Measurements from ENCODE around the gene FTH1. TPM values are rescaled to one million over a fixed set of nuclear protein-coding genes. Genes with fewer than 3 reads are reported as not detected.

The FTH1 gene
- total and polyA plus RNA-seq, 4 donors = 592 to 4,630 (median 2,175) TPM

- H3K27ac ChIP-seq (ENCODE audit: low read depth in 1 of 2, low read length in 2 of 2) = no peak overlapping the region
- H3K36me3 ChIP-seq (ENCODE audit: control insufficient read depth in 4 of 4, insufficient read depth in 3 of 4, low read depth in 1 of 4, low read length in 3 of 4) = no peaks in the 10 kb centered on the region
- WGBS = 86% methylated on average over 3 of the region's 3 CpGs
- H3K4me3 ChIP-seq (ENCODE audit: low read depth in 1 of 3, low read length in 3 of 3) = no peak overlapping the region
- H3K9ac ChIP-seq (ENCODE audit: low read depth in 1 of 2, low read length in 2 of 2) = no peak overlapping the region
- peaks cover 0 to 13% (median 8%) of the 10 kb centered on the region in 4 donors for H3K4me1 ChIP-seq (ENCODE audit: control insufficient read depth in 4 of 4, insufficient read depth in 4 of 4, low read length in 3 of 4)
- H3K9me3 ChIP-seq (ENCODE audit: control insufficient read depth in 4 of 4, low read length in 3 of 4) = no peaks in the 10 kb centered on the region
- TF ChIP-seq SP1 (IDR thresholded peaks at IDR 0.05) = no peak
- no peak for TF ChIP-seq JUND (IDR thresholded peaks at IDR 0.05)
- TF ChIP-seq ZBTB33 (IDR thresholded peaks at IDR 0.05) = no peak
- TF ChIP-seq CTCF (IDR thresholded peaks at IDR 0.05; ENCODE audit: low read depth, low read length, missing input control) = no peak
- no peak for TF ChIP-seq YY1 (IDR thresholded peaks at IDR 0.05)
- TF ChIP-seq REST (IDR thresholded peaks at IDR 0.05) = no peak
- peak; percentile 35 for DNase-seq (ENCODE audit: low spot score)
- H3K27me3 ChIP-seq (ENCODE audit: control insufficient read depth in 4 of 4, insufficient read depth in 4 of 4, low read length in 3 of 4) = no peaks in the 10 kb centered on the region
Observed at GRCh38 chr11:61921446-61921845, 46.0 kb downstream of the FTH1 start.

- peaks cover 0 to 13% (median 8%) of the 10 kb centered on the region in 4 donors for H3K4me1 ChIP-seq (ENCODE audit: control insufficient read depth in 4 of 4, insufficient read depth in 4 of 4, low read length in 3 of 4)
- no peak overlapping the region for H3K27ac ChIP-seq (ENCODE audit: low read depth in 1 of 2, low read length in 2 of 2)
- peak; percentile 86 for DNase-seq (ENCODE audit: low spot score)
- H3K27me3 ChIP-seq (ENCODE audit: control insufficient read depth in 4 of 4, insufficient read depth in 4 of 4, low read length in 3 of 4) = no peaks in the 10 kb centered on the region
- no peaks in the 10 kb centered on the region for H3K9me3 ChIP-seq (ENCODE audit: control insufficient read depth in 4 of 4, low read length in 3 of 4)
- no peak overlapping the region for H3K9ac ChIP-seq (ENCODE audit: low read depth in 1 of 2, low read length in 2 of 2)
- TF ChIP-seq FOXA2 (IDR thresholded peaks at IDR 0.05) (no peak), REST (IDR thresholded peaks at IDR 0.05) (no peak), HNF4G (IDR thresholded peaks at IDR 0.05) (no peak), FOXA1 (IDR thresholded peaks at IDR 0.05) (no peak)
- no peak overlapping the region for H3K4me3 ChIP-seq (ENCODE audit: low read depth in 1 of 3, low read length in 3 of 3)
- WGBS = 76% methylated on average over 13 of the region's 13 CpGs
- no peaks in the 10 kb centered on the region for H3K36me3 ChIP-seq (ENCODE audit: control insufficient read depth in 4 of 4, insufficient read depth in 3 of 4, low read depth in 1 of 4, low read length in 3 of 4)
Observed at GRCh38 chr11:61919705-61920631, 47.5 kb downstream of the FTH1 start.
